Rectal smooth muscle tissue (tissue), 1 donor: Measurements from ENCODE around the gene CXCL9.
"Not testable (repeated sequence)": the region's sequence is repeated elsewhere in the genome, so short reads cannot be mapped to it uniquely, and the experiment has no call there.

Source experiments
- H3K27ac ChIP-seq: one replicate; pipeline ENCODE4 v1.7.0; 2013; ENCODE audit warnings: low read depth, low read length, inconsistent platforms
- H3K27me3 ChIP-seq: one replicate; pipeline ENCODE4 v1.7.0; 2013; ENCODE audit warnings: low read length; ENCODE audit not compliant: control insufficient read depth, insufficient read depth
- H3K36me3 ChIP-seq: one replicate; pipeline ENCODE4 v1.7.0; 2013; ENCODE audit warnings: low read length; ENCODE audit not compliant: control insufficient read depth, insufficient read depth
- H3K4me1 ChIP-seq: one replicate; pipeline ENCODE4 v1.7.0; 2013; ENCODE audit warnings: low read length; ENCODE audit not compliant: control insufficient read depth, insufficient read depth
- H3K4me3 ChIP-seq: one replicate; pipeline ENCODE4 v1.7.0; 2013; ENCODE audit warnings: low read length
- H3K9ac ChIP-seq: one replicate; pipeline ENCODE4 v1.7.0; 2013; ENCODE audit warnings: low read length

CXCL9 gene

GRCh38 chr4:76010576-76010975 lies 3.3 kb upstream of the CXCL9 start:
- H3K27ac ChIP-seq = no peak overlapping the region

GRCh38 chr4:76009311-76009710 lies 2.0 kb upstream of the CXCL9 start:
- Histone ChIP-seq H3K4me3 (no peak overlapping the region), H3K4me1 (peaks cover 8% of the 10 kb centered on the region), H3K27me3 (no peaks in the 10 kb centered on the region), H3K27ac (no peak overlapping the region), H3K9ac (no peak overlapping the region), H3K36me3 (no peaks in the 10 kb centered on the region)

More at GRCh38 chr4:76010576-76010975, 3.3 kb upstream of the CXCL9 start:
- no peak overlapping the region for H3K9ac ChIP-seq
- H3K4me3 ChIP-seq = no peak overlapping the region
- H3K27me3 ChIP-seq = no peaks in the 10 kb centered on the region
- H3K36me3 ChIP-seq = no peaks in the 10 kb centered on the region
- H3K4me1 ChIP-seq = peaks cover 8% of the 10 kb centered on the region

GRCh38 chr4:76003620-76004019 lies 3.7 kb downstream of the CXCL9 start:
- H3K4me1 ChIP-seq = no peaks in the 10 kb centered on the region

GRCh38 chr4:76003035-76003434 lies 4.3 kb downstream of the CXCL9 start:
- Histone ChIP-seq H3K36me3 (no peaks in the 10 kb centered on the region), H3K9ac (no peak overlapping the region), H3K4me3 (no peak overlapping the region), H3K4me1 (no peaks in the 10 kb centered on the region), H3K27me3 (no peaks in the 10 kb centered on the region), H3K27ac (no peak overlapping the region)

More at GRCh38 chr4:76003620-76004019, 3.7 kb downstream of the CXCL9 start:
- no peaks in the 10 kb centered on the region for H3K27me3 ChIP-seq
- H3K36me3 ChIP-seq = no peaks in the 10 kb centered on the region
- no peak overlapping the region for H3K9ac ChIP-seq
- no peak overlapping the region for H3K4me3 ChIP-seq
- no peak overlapping the region for H3K27ac ChIP-seq

GRCh38 chr4:76002176-76002575 lies 5.1 kb downstream of the CXCL9 start:
- Histone ChIP-seq H3K27me3 (no peaks in the 10 kb centered on the region), H3K27ac (no peak overlapping the region), H3K4me3 (no peak overlapping the region), H3K36me3 (no peaks in the 10 kb centered on the region), H3K4me1 (no peaks in the 10 kb centered on the region), H3K9ac (no peak overlapping the region)

- H3K36me3 ChIP-seq = no peaks in the 10 kb centered on the region
- H3K27me3 ChIP-seq = no peaks in the 10 kb centered on the region
- H3K4me3 ChIP-seq = no peak overlapping the region
- H3K27ac ChIP-seq = no peak overlapping the region
- H3K9ac ChIP-seq = no peak overlapping the region
- no peaks in the 10 kb centered on the region for H3K4me1 ChIP-seq
Measured at GRCh38 chr4:76001700-76002099, 5.6 kb downstream of the CXCL9 start.

GRCh38 chr4:76000279-76000678 lies 7.0 kb downstream of the CXCL9 start:
- Histone ChIP-seq H3K36me3 (no peaks in the 10 kb centered on the region), H3K9ac (no peak overlapping the region), H3K4me3 (no peak overlapping the region), H3K4me1 (no peaks in the 10 kb centered on the region), H3K27me3 (no peaks in the 10 kb centered on the region), H3K27ac (no peak overlapping the region)

GRCh38 chr4:75998525-75999147 lies 8.7 kb downstream of the CXCL9 start:
- not testable (repeated sequence) for H3K9ac ChIP-seq, H3K27me3 ChIP-seq, H3K27ac ChIP-seq, H3K4me3 ChIP-seq, H3K36me3 ChIP-seq, H3K4me1 ChIP-seq

GRCh38 chr4:75997946-75998345 lies 9.4 kb downstream of the CXCL9 start:
- Histone ChIP-seq H3K27me3 (no peaks in the 10 kb centered on the region), H3K4me1 (no peaks in the 10 kb centered on the region), H3K9ac (no peak overlapping the region), H3K4me3 (no peak overlapping the region), H3K27ac (no peak overlapping the region), H3K36me3 (no peaks in the 10 kb centered on the region)

- Histone ChIP-seq H3K4me1 (no peaks in the 10 kb centered on the region), H3K4me3 (no peak overlapping the region), H3K27ac (no peak overlapping the region), H3K9ac (no peak overlapping the region), H3K27me3 (no peaks in the 10 kb centered on the region), H3K36me3 (no peaks in the 10 kb centered on the region)
Measured at GRCh38 chr4:75997081-75997480, 10.2 kb downstream of the CXCL9 start.

- Histone ChIP-seq H3K36me3 (no peaks in the 10 kb centered on the region), H3K4me3 (no peak overlapping the region), H3K4me1 (no peaks in the 10 kb centered on the region), H3K9ac (no peak overlapping the region), H3K27ac (no peak overlapping the region), H3K27me3 (no peaks in the 10 kb centered on the region)
Measured at GRCh38 chr4:75995727-75996126, 11.6 kb downstream of the CXCL9 start.

GRCh38 chr4:75992462-75992861 lies 14.8 kb downstream of the CXCL9 start:
- H3K36me3 ChIP-seq = no peaks in the 10 kb centered on the region
- peaks cover 8% of the 10 kb centered on the region for H3K4me1 ChIP-seq
- no peak overlapping the region for H3K9ac ChIP-seq
- no peaks in the 10 kb centered on the region for H3K27me3 ChIP-seq
- H3K27ac ChIP-seq = no peak overlapping the region
- H3K4me3 ChIP-seq = no peak overlapping the region

- no peak overlapping the region for H3K27ac ChIP-seq
Measured at GRCh38 chr4:75989846-75990528, 17.3 kb downstream of the CXCL9 start.

More at GRCh38 chr4:75989846-75990528, 17.3 kb downstream of the CXCL9 start:
- Histone ChIP-seq H3K27me3 (no peaks in the 10 kb centered on the region), H3K9ac (peak overlapping the region; percentile 68), H3K36me3 (no peaks in the 10 kb centered on the region), H3K4me3 (peak overlapping the region; percentile 92), H3K4me1 (peaks cover 8% of the 10 kb centered on the region)
